HG02642 (cell line): ENCODE measurements around the gene OR2T8.

ENCODE experiments used
- ATAC-seq: cut with Tn5 transposase; IDR thresholded peaks from one replicate; pipeline ENCODE4 v1.9.1; 2021; ENCODE audit warnings: mild to moderate bottlenecking; ENCODE audit not compliant: unreplicated experiment, poor library complexity

The OR2T8 gene, protein sequence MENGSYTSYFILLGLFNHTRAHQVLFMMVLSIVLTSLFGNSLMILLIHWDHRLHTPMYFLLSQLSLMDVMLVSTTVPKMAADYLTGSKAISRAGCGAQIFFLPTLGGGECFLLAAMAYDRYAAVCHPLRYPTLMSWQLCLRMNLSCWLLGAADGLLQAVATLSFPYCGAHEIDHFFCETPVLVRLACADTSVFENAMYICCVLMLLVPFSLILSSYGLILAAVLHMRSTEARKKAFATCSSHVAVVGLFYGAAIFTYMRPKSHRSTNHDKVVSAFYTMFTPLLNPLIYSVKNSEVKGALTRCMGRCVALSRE

DNA sequence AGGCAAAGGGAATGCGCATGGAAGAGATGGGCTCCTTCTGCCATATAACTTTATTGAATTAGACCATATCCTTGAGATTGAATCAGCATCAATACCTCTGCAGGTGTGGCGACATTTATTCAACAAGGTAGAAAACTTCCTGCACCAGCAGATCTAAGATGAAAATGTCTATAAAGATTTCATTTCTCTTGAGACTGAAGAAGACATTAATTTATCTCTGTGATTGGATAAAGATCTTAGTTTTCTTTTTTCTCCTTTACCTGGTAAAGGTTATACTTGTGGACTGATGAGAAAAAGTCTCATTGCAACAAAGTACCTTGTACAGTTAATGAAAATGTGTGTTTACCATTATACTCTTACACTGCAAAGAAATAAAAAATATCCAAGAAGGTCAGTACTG, at the start of gene OR2T8:
Gene OR2T8 (plus strand): TSS at position 301 of the 400 bp plus-strand sequence. CDS start 766 bp downstream, outside the sequence.
- ATAC-seq, result no peak

DNA sequence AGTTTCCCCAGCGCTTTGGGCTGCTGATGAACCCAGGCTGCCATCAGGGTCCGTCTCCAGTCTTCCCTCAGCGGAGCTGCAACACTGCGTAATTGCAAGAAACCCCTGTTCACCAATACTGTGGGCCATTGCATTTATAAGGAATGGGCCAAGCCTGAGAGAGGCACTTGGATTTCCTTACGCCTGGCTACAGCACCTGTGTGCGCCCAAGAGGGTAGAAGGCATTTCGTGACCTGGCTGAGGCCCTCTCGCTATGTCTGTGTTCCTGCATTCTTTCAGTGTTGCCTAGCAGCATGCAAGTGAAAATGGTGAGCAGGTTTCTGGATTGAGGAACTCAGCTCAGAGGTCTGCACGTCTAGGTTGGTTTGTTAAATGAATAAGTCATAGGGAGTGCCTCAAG, 36.7 kb upstream of the OR2T8 start:
- no peak for ATAC-seq

DNA sequence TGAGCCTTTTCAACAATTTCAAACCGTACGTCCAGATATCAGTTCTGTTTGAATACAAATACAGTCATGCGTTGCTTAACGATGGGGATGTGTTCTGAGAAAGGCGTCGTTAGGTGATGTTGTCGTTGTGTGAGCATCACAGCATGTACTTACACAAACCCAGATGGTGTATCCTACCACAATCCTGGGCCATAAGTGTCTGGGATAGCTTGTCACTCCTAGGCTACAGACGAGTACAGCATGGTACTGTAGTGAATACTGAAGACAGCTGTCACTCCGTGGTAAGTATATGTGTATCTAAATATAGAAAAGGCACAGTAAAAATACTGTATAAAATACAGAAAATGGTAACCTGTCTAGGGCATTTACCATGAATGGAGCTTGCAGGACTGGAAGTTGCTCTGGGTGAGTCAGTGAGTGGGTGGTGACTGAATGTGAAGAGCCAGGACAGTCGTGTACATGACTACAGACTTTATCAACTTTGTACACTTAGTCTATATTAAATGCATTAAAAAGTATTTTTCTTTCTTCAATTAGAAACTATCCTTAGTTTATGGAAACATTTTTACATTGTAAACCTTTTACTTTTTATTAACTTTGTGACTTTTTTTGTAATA, 35.1 kb upstream of the OR2T8 start:
- no peak for ATAC-seq

DNA sequence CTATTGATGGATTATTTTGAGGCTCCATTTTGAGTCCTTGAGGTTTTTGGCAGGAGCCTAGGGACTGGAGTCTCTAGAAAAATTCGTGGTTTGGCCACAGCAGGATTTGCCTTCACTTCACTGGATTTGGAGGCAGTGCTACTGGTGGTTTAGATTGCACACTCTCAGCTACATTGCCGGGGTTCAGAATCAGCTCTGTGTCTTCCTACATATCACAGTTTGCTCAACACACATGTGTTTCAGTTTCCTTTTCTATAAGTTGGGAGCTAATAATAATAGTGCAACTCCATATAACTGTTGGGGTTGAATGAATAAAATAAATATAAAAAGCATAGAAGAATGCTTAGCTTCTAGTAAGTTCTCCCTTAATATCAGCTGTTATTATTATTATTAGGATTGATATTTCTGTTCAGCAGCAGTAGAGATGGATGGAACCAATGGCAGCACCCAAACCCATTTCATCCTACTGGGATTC, 24.9 kb upstream of the OR2T8 start, which contains the start of gene OR2W3:
Gene OR2W3 (plus strand): TSS at position 425 of the 475 bp plus-strand sequence. CDS start 0 bp downstream, at position 425.
- no peak for ATAC-seq

DNA sequence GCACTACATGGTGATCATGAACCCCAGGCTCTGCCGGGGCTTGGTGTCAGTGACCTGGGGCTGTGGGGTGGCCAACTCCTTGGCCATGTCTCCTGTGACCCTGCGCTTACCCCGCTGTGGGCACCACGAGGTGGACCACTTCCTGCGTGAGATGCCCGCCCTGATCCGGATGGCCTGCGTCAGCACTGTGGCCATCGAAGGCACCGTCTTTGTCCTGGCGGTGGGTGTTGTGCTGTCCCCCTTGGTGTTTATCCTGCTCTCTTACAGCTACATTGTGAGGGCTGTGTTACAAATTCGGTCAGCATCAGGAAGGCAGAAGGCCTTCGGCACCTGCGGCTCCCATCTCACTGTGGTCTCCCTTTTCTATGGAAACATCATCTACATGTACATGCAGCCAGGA, 24.1 kb upstream of the OR2T8 start:
- ATAC-seq, result no peak

DNA sequence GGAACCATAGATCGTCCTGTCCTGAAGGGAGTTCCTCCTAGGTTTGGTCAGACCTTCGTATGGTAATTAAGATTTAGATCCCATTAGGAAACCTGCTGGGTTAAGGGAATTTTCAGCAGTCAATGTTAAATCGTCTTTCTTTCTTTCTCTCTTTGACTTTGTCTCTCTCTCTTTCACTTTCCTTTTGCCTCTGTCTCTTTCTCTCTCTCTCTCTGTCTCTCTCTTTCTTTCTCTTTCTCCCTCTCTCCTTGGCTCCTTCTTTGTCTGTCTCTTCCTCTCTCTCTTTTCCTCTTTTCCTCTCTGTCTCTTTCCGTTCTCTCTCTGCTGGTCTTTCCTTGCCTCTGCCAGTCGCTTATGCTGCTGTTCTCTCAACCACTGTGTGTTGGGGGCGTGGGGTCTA, 15.9 kb upstream of the OR2T8 start:
- ATAC-seq, result no peak

DNA sequence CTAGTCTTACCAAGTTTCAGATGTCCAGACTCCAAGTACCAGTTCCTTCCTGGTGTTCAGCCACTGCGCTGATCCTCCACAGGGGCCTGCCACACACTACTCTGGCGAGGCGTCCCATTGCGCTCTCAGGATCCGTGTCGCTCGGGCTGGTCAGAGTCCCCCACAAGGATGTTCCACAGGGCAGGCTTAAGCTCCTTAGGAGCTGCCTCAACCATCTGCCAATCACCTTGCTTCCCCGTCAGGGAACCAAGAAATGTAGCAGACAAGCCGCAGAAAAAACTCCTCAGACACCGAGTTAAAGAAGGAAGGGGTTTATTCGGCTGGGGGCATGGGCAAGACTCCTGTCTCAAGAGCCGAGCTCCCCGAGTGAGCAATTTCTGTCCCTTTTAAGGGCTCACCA, 14.9 kb upstream of the OR2T8 start:
- no peak for ATAC-seq

DNA sequence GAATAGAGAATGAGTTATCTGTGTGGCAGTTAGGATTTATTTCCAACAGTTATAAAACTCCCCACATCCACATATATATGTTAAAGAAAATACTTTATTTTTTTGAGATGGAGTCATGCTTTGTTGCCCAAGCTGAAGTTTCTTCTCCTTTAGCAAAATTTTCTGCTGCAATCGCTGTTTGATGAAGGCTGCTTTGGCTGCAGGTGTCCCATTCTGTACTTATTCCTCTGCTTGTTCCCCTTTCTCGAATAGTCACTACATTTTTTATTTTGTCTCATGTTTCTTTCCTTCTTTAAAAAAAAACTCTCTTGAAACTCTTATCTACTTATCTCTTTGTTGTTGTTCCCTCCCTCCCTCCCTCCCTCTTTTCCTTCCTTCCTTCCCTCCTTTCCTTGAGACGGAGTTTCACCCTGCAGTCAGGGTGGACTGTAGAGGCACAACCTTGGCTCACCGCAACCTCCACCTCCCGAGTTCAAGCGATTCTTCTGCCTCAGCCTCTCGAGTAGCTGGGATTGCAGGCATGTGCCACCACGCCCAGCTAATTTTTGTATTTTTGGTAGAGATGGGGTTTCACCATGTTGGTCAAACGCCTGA, 14.0 kb upstream of the OR2T8 start:
- ATAC-seq, result no peak

DNA sequence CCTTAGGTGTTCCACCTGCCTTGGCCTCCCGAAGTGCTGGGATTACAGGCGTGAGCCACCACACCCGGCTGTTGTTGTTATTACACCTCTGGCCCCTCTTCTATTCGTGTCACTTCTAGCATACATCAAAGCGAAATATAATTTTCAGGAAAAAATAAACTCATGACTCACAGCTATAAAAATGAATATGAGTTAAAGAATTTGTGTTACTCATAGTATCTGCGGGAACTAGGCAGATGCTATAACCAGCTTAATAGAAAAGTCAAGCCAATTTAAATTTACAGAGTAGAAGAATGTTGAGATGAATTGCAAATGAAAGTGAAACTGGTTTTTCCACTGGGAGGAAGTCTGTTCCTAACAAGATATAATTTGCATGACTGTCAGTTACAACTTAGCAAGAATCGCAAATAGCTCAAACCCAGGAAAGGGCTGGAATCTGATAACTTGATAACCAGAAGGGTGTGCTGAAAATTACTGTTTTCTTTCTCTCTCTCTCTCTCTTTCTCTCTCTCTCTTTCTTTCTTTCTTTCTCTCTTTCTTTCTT, 13.5 kb upstream of the OR2T8 start:
- ATAC-seq, result no peak

DNA sequence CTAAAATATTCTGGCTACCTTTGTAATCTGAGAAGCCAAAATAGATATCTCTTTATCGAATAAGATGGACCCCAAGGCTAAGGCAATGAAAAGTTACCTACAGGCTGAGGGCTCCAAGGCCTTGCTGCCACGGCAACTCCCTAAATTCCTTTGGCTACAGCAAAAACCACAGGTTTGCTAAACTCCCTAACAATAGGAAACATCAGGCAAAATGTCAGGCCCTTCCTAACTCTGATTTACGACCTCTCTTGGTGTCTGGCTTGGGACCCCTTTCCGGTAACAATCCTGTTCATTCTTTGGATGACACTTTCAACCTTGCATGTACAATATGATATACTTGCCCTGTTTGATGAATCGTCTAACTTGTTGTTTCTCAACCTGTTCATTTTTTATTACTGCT, 11.3 kb upstream of the OR2T8 start:
- no peak for ATAC-seq

DNA sequence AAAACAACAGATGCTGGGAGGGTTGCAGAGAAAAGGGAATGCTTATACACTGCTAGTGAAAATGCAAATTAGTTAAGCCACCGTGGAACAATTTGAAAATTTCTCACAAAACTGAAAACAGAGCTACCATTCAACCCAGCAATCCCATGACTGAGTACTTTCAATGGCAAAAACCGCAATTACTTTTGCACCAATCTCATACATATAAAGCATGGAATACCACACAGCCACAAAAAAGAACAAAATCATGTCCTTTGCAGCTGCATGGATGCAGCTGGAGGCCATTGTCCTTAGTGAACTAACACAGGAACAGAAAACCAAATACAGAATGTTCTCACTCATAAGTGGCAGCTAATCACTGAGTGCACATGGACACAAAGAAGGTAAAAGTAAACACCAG, 6.3 kb upstream of the OR2T8 start:
- ATAC-seq, result no peak

DNA sequence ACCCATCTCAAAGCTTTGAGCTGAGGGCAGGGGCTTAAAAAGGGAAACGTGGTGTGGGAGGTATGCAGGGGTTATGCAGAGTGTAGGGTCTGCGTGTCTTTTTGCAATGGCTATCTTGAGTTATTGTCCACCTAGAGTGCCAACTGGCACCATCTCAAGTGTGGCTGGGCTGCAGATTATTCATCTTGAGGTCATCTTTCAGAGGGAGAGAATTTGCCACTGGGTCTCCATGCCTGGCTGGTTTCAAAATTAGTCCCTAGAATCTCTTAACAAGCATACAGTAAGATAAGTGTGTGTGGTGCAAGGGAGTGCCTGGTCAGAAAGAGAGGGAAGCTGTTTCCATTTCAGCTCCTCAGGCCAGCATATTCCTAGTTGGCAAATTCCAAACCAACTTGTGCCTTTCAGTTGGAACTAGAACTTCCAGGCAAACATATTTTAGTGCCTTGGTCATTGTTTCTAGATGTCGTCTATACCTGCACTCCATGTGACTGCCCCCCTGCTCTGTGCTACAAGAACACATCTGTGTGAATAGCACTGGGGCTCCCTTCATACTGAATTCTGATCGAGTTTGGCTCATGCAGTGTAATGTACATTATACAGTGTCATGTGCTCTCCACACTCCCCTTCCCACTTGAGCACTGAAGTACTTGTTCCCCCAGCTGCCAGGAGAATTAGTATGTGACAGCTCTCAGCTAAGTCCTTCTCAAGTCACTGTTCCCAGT, 5.0 kb upstream of the OR2T8 start:
- ATAC-seq, result no peak

DNA sequence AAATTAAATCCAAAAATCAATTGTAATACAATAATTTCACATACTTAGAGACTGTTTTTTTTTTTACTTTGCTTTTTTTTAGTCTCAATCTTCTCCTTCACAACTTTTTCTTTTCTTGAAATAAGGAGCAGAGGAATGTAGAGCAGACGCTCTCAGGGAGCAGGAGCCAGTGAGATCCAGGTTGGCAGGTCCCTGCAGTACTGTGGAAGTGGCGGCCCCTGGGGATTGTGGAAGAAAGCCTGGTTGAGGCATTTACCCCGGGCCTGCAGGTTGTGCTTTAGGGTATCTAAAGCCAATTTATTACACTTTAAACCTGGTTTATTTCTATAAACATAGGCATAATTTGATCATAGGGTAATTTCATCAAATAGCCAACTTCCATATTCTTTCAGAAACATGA, 3.9 kb downstream of the OR2T8 start:
- no peak for ATAC-seq

DNA sequence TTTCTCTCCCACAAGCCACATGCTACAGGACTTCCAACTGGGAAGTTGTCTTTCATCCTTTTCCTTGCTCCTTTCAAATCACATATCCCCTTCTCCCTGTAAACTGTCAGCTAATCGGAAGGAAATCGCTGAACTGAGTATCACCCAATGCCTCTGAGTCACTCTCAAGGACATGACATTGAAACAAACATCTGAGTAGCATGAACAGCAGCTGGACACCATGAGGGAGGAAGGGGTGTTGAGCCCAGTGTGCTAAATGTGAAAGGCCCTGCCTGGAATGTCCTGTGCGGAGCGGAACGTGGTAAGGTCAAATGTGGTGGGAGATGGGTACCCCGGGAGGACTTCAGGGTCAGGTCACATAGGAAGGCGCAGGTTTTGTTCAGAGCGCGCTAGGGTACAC, 4.8 kb downstream of the OR2T8 start, which contains the start of gene OR2AJ1:
Gene OR2AJ1 (plus strand): TSS at position 22 of the 400 bp plus-strand sequence. CDS start 8,880 bp downstream, outside the sequence.
- no peak for ATAC-seq

DNA sequence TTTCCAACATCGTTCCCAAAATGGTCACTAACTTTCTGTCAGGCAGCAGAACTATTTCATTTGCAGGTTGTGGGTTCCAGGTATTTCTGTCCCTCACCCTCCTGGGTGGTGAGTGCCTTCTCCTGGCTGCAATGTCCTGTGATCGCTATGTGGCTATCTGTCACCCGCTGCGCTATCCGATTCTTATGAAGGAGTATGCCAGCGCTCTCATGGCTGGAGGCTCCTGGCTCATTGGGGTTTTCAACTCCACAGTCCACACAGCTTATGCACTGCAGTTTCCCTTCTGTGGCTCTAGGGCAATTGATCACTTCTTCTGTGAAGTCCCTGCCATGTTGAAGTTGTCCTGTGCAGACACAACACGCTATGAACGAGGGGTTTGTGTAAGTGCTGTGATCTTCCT, 13.9 kb downstream of the OR2T8 start:
- ATAC-seq, result no peak

DNA sequence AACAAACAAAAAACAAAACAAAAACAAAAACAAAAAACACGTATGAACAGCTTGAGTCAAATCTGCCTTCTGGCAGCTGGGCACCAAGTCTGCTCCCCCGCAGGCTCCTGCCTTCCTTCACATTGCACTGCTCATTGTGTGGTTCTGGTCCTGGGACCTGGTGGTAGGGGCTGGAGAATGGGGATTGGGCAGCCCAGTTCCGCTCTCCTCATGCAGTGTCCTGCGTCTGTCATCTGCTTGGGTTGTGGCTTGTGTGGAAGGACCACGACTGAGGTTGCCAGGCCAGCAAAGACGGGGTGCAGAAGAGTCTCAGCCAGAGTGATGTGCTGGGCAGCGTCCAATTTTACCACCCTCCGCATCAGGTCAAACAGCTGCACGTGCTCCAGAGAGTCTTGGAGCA, 15.7 kb downstream of the OR2T8 start:
- ATAC-seq, result no peak

DNA sequence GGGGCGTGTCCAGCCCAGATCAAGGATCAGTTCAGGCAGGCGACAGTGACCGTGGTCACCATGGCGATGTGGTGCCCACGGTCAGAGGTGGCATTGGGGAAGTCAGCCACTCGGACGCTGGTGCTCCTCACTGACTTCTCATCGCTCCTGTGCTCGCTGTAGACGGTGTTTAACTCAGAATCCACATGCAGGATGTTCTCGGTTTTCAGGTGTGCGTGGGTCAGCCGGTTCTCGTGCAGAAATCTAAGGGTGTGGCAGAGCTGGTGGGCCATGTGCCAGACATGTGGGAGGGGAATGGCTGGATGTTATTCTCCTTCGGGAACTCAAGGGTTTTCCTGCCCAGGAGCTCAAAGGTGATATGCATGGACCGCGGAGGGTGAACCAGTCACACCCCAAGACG, 16.4 kb downstream of the OR2T8 start:
- ATAC-seq, result no peak

DNA sequence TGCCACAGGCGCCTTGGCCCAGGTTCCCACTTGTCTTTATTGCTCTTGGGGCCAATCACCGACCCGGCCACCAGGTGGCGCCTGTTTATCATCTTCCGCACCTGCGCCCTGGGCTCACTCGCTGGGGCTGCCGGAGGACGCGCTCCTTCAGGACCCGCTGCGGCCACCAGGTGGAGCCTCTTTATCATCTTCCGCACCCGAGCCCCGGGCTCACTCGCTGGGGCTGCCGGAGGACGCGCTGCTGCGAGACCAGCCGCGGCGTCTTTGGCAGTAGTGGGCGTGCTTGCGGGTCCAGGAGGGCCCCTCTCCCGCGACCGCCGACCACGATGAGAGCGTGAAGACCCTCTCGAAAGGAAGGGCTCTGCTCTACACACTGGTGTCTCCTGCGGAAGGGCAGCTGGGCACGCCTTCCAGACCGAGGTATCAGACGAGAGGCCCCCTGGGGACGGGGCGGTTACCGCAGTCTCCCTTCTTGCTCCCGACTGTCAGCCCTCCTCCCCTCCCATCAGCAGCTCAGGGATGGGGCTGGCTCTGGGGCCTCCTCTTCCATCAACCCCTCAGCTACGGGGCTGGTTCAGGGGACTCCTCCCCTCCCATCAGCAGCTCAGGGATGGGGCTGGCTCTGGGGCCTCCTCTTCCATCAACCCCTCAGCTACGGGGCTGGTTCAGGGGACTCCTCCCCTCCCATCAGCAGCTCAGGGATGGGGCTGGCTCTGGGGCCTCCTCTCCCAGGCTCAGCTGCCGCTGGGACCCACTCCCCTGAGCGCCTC, 17.1 kb downstream of the OR2T8 start:
- ATAC-seq, result peak; percentile 99

DNA sequence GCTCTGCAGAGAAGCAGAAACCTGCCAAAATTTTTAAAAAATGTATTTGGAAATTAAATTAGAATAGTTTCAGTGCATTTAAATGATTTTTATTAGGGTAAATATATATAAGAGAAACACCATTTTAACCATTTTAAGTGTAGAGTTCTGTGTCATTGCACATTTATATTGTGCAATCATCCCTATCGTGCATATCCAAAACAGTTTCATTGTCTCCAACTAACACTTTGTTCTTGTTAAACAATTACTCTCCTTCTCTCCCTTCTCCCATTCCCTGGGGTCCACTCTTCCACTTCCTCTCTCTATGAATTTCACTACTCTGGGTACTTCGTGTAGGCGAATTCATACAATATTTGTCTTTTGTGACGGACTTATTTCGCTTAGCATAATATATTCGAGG, 22.6 kb downstream of the OR2T8 start:
- no peak for ATAC-seq

DNA sequence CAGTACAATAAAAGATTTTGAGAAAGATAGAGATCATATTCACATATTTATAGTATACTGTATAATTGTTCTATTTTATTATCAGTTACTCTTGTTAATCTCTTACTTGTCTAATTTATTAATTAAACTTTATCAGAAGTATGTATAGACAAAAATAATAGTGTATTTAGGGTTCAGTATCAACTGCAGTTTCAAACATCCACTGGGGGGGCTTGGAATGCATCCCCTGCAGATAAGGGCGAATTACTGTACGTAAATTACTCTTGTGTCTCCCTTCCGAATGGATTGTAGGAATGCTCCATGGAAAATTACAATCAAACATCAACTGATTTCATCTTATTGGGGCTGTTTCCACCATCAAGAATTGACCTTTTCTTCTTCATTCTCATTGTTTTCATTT, 28.5 kb downstream of the OR2T8 start, which contains the start of gene OR2L8:
Gene OR2L8 (plus strand): TSS at position 301 of the 400 bp plus-strand sequence. CDS start 0 bp downstream, at position 301.
- ATAC-seq, result no peak
